GM12875 (cell line): ENCODE measurements around the gene TDRD6.
"Not testable (repeated sequence)": the region's sequence is repeated elsewhere in the genome, so short reads cannot be mapped to it uniquely, and the experiment has no call there.

Experiments
- H3K4me3 ChIP-seq: one replicate; pipeline ENCODE4 v1.5.1; 2011; ENCODE audit warnings: low read depth, low read length, control low read depth
- TF ChIP-seq, protein P1 (sequence below): IDR thresholded peaks from 2 replicates; pipeline ENCODE4 v1.5.1; 2011; ENCODE audit warnings: low read depth, mild to moderate bottlenecking, control low read depth, inconsistent platforms, low read length, moderate library complexity, borderline replicate concordance; ENCODE audit not compliant: insufficient read depth

TDRD6 gene

GRCh38 chr6:46743425-46744158, 55.9 kb downstream of the TDRD6 start:
- no peak overlapping the region for H3K4me3 ChIP-seq
- TF ChIP-seq, protein P1, sequence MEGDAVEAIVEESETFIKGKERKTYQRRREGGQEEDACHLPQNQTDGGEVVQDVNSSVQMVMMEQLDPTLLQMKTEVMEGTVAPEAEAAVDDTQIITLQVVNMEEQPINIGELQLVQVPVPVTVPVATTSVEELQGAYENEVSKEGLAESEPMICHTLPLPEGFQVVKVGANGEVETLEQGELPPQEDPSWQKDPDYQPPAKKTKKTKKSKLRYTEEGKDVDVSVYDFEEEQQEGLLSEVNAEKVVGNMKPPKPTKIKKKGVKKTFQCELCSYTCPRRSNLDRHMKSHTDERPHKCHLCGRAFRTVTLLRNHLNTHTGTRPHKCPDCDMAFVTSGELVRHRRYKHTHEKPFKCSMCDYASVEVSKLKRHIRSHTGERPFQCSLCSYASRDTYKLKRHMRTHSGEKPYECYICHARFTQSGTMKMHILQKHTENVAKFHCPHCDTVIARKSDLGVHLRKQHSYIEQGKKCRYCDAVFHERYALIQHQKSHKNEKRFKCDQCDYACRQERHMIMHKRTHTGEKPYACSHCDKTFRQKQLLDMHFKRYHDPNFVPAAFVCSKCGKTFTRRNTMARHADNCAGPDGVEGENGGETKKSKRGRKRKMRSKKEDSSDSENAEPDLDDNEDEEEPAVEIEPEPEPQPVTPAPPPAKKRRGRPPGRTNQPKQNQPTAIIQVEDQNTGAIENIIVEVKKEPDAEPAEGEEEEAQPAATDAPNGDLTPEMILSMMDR = no peak

- not testable (repeated sequence) for H3K4me3 ChIP-seq
These were observed 56.6 kb downstream of the TDRD6 start for GRCh38 chr6:46744159-46744725.

- TF ChIP-seq, protein P1 = no peak
- H3K4me3 ChIP-seq = no peak overlapping the region
These were observed 58.3 kb downstream of the TDRD6 start for GRCh38 chr6:46745973-46746372.

DNA sequence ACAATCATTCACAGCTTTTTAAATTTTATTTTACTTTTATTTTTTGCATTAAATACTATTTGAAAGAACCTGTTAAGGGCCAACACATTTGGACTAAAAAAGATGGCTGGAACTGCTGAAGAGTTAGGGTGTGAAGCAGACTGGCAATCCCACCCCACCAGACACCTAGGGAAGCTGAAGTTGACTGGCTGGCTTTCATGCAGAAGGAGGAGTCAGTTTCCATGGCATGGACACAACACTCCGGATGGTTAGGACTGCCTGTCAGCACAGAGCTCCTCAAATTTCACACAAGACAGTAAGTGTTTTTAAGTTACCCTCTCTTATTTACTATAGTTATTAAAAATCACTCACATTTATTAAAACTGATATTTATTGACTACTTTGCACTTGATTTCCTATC, 59.0 kb downstream of the TDRD6 start, which contains the start of gene ANKRD66:
TSS of gene ANKRD66 (plus strand) at position 238 of the 400 bp plus-strand sequence. CDS start 5,016 bp downstream, outside the sequence.
- H3K4me3 ChIP-seq = no peak within 1 kb of the TSS
- TF ChIP-seq, protein P1 = no peak

GRCh38 chr6:46748940-46749503, 61.3 kb downstream of the TDRD6 start:
- no peak overlapping the region for H3K4me3 ChIP-seq
- TF ChIP-seq, protein P1 = no peak

- TF ChIP-seq, protein P1 = no peak
These were observed 62.0 kb downstream of the TDRD6 start for GRCh38 chr6:46749731-46750130.

GRCh38 chr6:46751658-46752057, 64.0 kb downstream of the TDRD6 start:
- TF ChIP-seq, protein P1 = no peak
- H3K4me3 ChIP-seq = no peak overlapping the region

More at GRCh38 chr6:46749731-46750130, 62.0 kb downstream of the TDRD6 start:
- H3K4me3 ChIP-seq = no peak overlapping the region
